Prostate gland (tissue), 2 donors: ENCODE results near the gene SCO2. TPM values are rescaled to one million over a fixed set of nuclear protein-coding genes. Genes with fewer than 3 reads are reported as not detected.

Source experiments
- DNase-seq: peaks from one replicate; pipeline ENCODE4 v3.0.0-alpha.2; 2019; ENCODE audit warnings: low spot score
- H3K27ac ChIP-seq, 2 donors: fragments of 200-600 bp; sonication (generic); 2 replicates each; pipeline ENCODE4 v1.5.1; 2017 to 2019
- H3K27me3 ChIP-seq: fragments of 200-600 bp; sonication (generic); replicated peaks from 2 replicates; pipeline ENCODE4 v1.5.1; 2019; ENCODE audit not compliant: insufficient read depth
- H3K36me3 ChIP-seq, 2 donors: fragments of 200-600 bp; sonication (generic); 1 replicate in 1 of 2; 2 replicates in 1 of 2; pipeline versions ENCODE4 v1.5.1 to v1.8.1; 2017 to 2019
- H3K4me1 ChIP-seq: fragments of 200-600 bp; sonication (generic); replicated peaks from 2 replicates; pipeline ENCODE4 v1.5.1; 2019
- H3K4me3 ChIP-seq, 2 donors: fragments of 200-600 bp; sonication (generic); 2 replicates each; pipeline ENCODE4 v1.5.1; 2017 to 2019
- H3K9me3 ChIP-seq: fragments of 200-600 bp; sonication (generic); 2 replicates; pipeline ENCODE4 v1.5.1; 2017
- POLR2A ChIP-seq: fragments of 450-650 bp; IDR thresholded peaks from one replicate; pipeline ENCODE4 v1.6.1; 2016; ENCODE audit warnings: antibody characterized with exemption, mild to moderate bottlenecking
- POLR2AphosphoS5 ChIP-seq: sonication (generic); formaldehyde crosslinking; IDR thresholded peaks from one replicate; pipeline ENCODE4 v1.6.1; 2017; ENCODE audit warnings: antibody characterized with exemption
- WGBS: methylation state at CpG from one replicate; pipeline ENCODE4 v1.1.5; 2018; 5-methylcytosine and 5-hydroxymethylcytosine counted together
- intact Hi-C: fragments of 100-400 bp; cut with DNase I; formaldehyde crosslinking; loops from one replicate; pipeline ENCODE4 v1.14.2; 2022
- total RNA-seq, 2 donors: library from RNA; depleted of rRNA; stranded (reverse); fragments of >200 nt; gene quantifications; one replicate each; pipeline ENCODE4 v1.1.0, GENCODE V29; 2016
- TF ChIP-seq, protein P1 (sequence below), 4 experiments: fragments of 200-600 bp in 2 of 4; fragments of 450-650 bp in 2 of 4; sonication (generic) in 2 of 4; IDR thresholded peaks; 1 replicate in 3 of 4; 2 replicates in 1 of 4; pipeline ENCODE4 v1.5.1; 2016 to 2019; ENCODE audit warnings: antibody characterized with exemption in 4 of 4, mild to moderate bottlenecking in 2 of 4, moderate library complexity in 2 of 4

SCO2 gene
- total RNA-seq, 2 donors from 2014 or later, result 1.5 to 8.3 TPM

DNA sequence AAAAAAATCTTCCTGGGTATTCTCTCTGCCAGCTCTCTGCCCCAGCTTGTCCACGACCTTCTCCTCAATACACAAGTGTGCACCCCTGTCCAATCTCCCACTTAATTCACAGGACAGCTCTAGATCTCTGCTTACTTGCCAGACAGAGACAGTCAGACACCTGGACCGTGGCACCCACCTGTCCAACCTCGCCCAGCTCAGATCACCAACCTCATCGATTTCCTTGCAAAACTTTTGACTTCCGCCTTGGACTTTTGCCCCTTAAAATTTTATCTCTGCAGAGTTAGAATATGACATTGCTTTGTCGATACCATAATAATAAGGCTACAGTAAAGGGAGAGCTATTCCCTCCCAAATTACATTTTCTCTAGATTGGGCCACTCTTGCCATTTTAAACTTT lies 28.3 kb downstream of the SCO2 start:
- intact Hi-C loops, result no loop called here
- H3K4me3 ChIP-seq, result no peak overlapping the region
- H3K27ac ChIP-seq, result no peak overlapping the region
- no peaks in the 10 kb centered on the region for H3K27me3 ChIP-seq
- DNase-seq, result no peak
- WGBS, result 73% methylated on average over 6 of the region's 6 CpGs
- no peaks in the 10 kb centered on the region for H3K36me3 ChIP-seq
- no peaks in the 10 kb centered on the region for H3K9me3 ChIP-seq
- no peaks in the 10 kb centered on the region for H3K4me1 ChIP-seq
- TF ChIP-seq POLR2AphosphoS5 (no peak), POLR2A (no peak)
- TF ChIP-seq, protein P1, sequence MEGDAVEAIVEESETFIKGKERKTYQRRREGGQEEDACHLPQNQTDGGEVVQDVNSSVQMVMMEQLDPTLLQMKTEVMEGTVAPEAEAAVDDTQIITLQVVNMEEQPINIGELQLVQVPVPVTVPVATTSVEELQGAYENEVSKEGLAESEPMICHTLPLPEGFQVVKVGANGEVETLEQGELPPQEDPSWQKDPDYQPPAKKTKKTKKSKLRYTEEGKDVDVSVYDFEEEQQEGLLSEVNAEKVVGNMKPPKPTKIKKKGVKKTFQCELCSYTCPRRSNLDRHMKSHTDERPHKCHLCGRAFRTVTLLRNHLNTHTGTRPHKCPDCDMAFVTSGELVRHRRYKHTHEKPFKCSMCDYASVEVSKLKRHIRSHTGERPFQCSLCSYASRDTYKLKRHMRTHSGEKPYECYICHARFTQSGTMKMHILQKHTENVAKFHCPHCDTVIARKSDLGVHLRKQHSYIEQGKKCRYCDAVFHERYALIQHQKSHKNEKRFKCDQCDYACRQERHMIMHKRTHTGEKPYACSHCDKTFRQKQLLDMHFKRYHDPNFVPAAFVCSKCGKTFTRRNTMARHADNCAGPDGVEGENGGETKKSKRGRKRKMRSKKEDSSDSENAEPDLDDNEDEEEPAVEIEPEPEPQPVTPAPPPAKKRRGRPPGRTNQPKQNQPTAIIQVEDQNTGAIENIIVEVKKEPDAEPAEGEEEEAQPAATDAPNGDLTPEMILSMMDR (IDR thresholded peaks at IDR 0.05), result no peak

DNA sequence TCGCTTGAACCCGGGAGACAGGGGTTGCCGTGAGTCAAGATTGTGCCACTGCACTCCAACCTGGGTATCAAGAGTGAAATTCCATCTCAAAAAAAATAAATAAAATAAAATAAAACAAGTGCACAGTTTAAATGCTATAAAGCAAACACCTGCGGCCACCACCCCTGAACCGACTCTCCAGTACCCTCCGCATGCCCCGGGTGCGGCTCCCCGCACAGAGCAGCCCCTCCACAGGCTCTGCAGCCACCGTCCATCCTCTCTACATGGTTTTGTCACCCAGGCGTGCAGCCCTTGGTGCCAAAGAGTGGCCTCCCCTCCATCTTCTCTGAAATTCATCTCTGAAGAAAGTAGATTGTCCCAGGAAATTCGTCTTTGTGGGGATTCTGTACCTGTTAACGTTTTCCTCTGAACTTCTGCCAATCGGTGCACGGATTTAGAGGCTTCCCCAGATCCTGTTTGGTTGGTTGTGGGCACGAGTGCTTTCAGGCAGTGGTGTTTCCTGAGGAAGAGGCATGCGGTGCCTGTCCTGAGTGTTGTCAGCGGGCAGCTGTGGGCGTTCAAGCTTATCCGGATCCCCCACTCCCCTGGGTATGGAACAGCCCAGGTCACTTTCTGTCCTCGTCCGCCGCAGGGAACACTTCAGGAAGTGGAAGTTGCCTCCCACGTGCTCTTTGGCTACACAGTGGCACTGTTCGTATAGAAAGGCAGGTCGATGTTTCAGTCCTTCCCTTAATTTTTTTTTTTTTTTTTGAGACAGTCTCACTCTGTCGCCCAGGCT lies 34.7 kb downstream of the SCO2 start:
- 54% methylated on average over 27 of the region's 27 CpGs for WGBS
- Histone ChIP-seq H3K4me3 (no peak overlapping the region), H3K36me3 (no peaks in the 10 kb centered on the region), H3K9me3 (no peaks in the 10 kb centered on the region), H3K4me1 (no peaks in the 10 kb centered on the region), H3K27ac (no peak overlapping the region), H3K27me3 (no peaks in the 10 kb centered on the region)
- TF ChIP-seq POLR2AphosphoS5 (no peak), POLR2A (no peak)
- TF ChIP-seq, protein P1 (IDR thresholded peaks at IDR 0.05), result no peak
- DNase-seq, result no peak
- intact Hi-C loops, result no loop called here

DNA sequence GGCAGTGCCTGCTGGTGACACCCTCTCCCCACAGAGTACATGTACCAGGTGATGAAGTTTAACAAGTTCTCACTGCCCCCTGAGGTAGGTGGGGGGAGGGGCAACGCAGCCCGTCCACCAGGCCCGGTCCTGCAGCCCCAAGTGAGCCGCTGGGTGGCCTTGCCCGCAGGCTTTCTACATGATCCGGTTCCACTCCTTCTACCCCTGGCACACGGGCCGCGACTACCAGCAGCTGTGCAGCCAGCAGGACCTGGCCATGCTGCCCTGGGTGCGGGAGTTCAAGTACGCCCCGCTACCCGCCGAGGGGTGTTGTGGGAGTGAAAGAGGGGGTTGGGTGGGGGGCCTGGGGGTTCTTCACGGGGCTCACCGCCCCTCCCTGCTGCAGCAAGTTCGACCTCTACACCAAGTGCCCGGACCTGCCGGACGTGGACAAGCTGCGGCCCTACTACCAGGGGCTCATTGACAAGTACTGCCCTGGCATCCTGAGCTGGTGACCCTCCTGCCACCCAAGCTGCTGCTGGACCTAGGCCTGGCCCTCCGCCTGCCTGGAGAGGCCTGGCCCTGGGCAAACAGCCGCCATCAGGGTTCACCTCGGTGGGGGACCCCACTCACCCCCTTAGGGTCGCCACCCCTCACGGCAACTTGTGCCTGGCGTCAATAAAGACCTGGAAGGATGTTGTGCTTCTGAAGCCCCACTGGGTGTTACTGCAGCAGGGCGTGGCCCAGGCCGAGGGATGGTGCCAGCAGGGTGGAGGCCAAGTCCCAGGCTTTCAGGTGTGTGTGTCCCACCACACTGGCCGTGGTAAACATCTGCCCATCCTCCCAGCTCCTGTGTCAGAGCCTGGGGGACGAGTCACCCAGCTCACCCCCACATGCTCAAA lies 35.8 kb downstream of the SCO2 start:
- Histone ChIP-seq H3K27me3 (no peaks in the 10 kb centered on the region), H3K4me1 (no peaks in the 10 kb centered on the region), H3K9me3 (no peaks in the 10 kb centered on the region), H3K36me3 (no peaks in the 10 kb centered on the region), H3K4me3 (no peak overlapping the region), H3K27ac (no peak overlapping the region)
- intact Hi-C loops, result no loop called here
- WGBS, result 83% methylated on average over 30 of the region's 31 CpGs
- no peak for DNase-seq
- TF ChIP-seq POLR2AphosphoS5 (no peak), POLR2A (no peak)
- TF ChIP-seq, protein P1 (IDR thresholded peaks at IDR 0.05), result no peak

- intact Hi-C loops, result no loop called here
- Histone ChIP-seq H3K27me3 (no peaks in the 10 kb centered on the region), H3K36me3 (no peaks in the 10 kb centered on the region), H3K4me1 (no peaks in the 10 kb centered on the region), H3K27ac (no peak overlapping the region), H3K4me3 (no peak overlapping the region), H3K9me3 (no peaks in the 10 kb centered on the region)
- TF ChIP-seq POLR2AphosphoS5, result no peak
- TF ChIP-seq, protein P1 (IDR thresholded peaks at IDR 0.05), result no peak
- no peak for TF ChIP-seq POLR2A
- DNase-seq, result no peak
- WGBS, result 72% methylated on average over 19 of the region's 19 CpGs
Observed at GRCh38 chr22:50488886-50489285, 36.5 kb downstream of the SCO2 start.
